CD4-positive, alpha-beta T cell treated with Interleukin-6 at 100 ng/mL for 8 hours (primary cell): ENCODE results near the gene THBS1.

Experiments
- DNase-seq: peaks from one replicate; pipeline ENCODE4 v3.0.0-alpha.2; 2020; ENCODE audit warnings: mixed read lengths, low spot score

THBS1 gene

GRCh38 chr15:39580485-39581241, at the start of gene THBS1:
THBS1 (plus strand) TSS chr15:39581079; CDS start chr15:39581858, 779 bp downstream.
- peak; percentile 7 for DNase-seq

GRCh38 chr15:39534996-39535395, 45.9 kb upstream of the THBS1 start:
- no peak for DNase-seq

GRCh38 chr15:39535466-39535865, 45.4 kb upstream of the THBS1 start:
- no peak for DNase-seq

GRCh38 chr15:39538936-39539335, 41.9 kb upstream of the THBS1 start:
- DNase-seq = no peak

GRCh38 chr15:39539466-39539865, 41.4 kb upstream of the THBS1 start:
- DNase-seq = no peak

- no peak for DNase-seq
These were observed 40.8 kb upstream of the THBS1 start for GRCh38 chr15:39539973-39540558.

GRCh38 chr15:39542385-39543065, 38.4 kb upstream of the THBS1 start:
- no peak for DNase-seq

- no peak for DNase-seq
These were observed 37.2 kb upstream of the THBS1 start for GRCh38 chr15:39543651-39544050.

- no peak for DNase-seq
These were observed 34.0 kb upstream of the THBS1 start for GRCh38 chr15:39546842-39547241.

GRCh38 chr15:39548561-39548960, 32.3 kb upstream of the THBS1 start:
- no peak for DNase-seq

GRCh38 chr15:39549912-39550311, 31.0 kb upstream of the THBS1 start:
- no peak for DNase-seq

GRCh38 chr15:39551476-39551875, 29.4 kb upstream of the THBS1 start:
- DNase-seq = no peak

GRCh38 chr15:39552556-39552955, 28.3 kb upstream of the THBS1 start:
- DNase-seq = no peak

GRCh38 chr15:39553947-39554693, 26.8 kb upstream of the THBS1 start:
- DNase-seq = no peak

- DNase-seq = no peak
These were observed 26.0 kb upstream of the THBS1 start for GRCh38 chr15:39554746-39555387.

- no peak for DNase-seq
These were observed 25.0 kb upstream of the THBS1 start for GRCh38 chr15:39555885-39556284.

GRCh38 chr15:39556461-39556860, 24.4 kb upstream of the THBS1 start:
- no peak for DNase-seq

GRCh38 chr15:39558421-39558820, 22.5 kb upstream of the THBS1 start:
- DNase-seq = no peak

- DNase-seq = no peak
These were observed 15.8 kb upstream of the THBS1 start for GRCh38 chr15:39564972-39565665.

- no peak for DNase-seq
These were observed 15.0 kb upstream of the THBS1 start for GRCh38 chr15:39565851-39566250.

- DNase-seq = no peak
These were observed 7.6 kb upstream of the THBS1 start for GRCh38 chr15:39573287-39573686.
